Hematopoietic multipotent progenitor cell treated with erythropoietin and hydrocortisone succinate and interleukin-3 and kit ligand, for 17 days (in vitro differentiated cells): ENCODE data around the gene IFIT1.
A peak's percentile ranks its signal among the peaks of the same experiment; 100 is the strongest.
"Not testable (repeated sequence)": the region's sequence is repeated elsewhere in the genome, so short reads cannot be mapped to it uniquely, and the experiment has no call there.

Experiments used
- DNase-seq: peaks from one replicate; pipeline ENCODE4 v3.0.0-alpha.2; 2015; ENCODE audit warnings: low spot score

The IFIT1 gene

GRCh38 chr10:89391907-89392756 lies at the start of gene IFIT1:
Gene IFIT1 (plus strand): TSS chr10:89392623. CDS start chr10:89392713, 90 bp downstream.
- peak; percentile 78 for DNase-seq

GRCh38 chr10:89343089-89343767 lies 49.2 kb upstream of the IFIT1 start:
- DNase-seq: no peak

- no peak for DNase-seq
Measured at GRCh38 chr10:89344156-89344555, 48.3 kb upstream of the IFIT1 start.

- DNase-seq: no peak
Measured at GRCh38 chr10:89345367-89346000, 46.9 kb upstream of the IFIT1 start.

GRCh38 chr10:89346405-89347254 lies 45.8 kb upstream of the IFIT1 start:
- DNase-seq: no peak

GRCh38 chr10:89347701-89348457 lies 44.5 kb upstream of the IFIT1 start:
- DNase-seq: no peak

- DNase-seq: no peak
Measured at GRCh38 chr10:89348481-89348880, 43.9 kb upstream of the IFIT1 start.

- DNase-seq: no peak
Measured at GRCh38 chr10:89348975-89349374, 43.4 kb upstream of the IFIT1 start.

GRCh38 chr10:89350631-89351315 lies 41.6 kb upstream of the IFIT1 start:
- not testable (repeated sequence) for DNase-seq

GRCh38 chr10:89351412-89351779 lies 41.0 kb upstream of the IFIT1 start:
- no peak for DNase-seq

- DNase-seq: no peak
Measured at GRCh38 chr10:89351780-89352597, 40.4 kb upstream of the IFIT1 start.

- peak; percentile 32 for DNase-seq
Measured at GRCh38 chr10:89352802-89353201, 39.6 kb upstream of the IFIT1 start.

- DNase-seq: no peak
Measured at GRCh38 chr10:89355394-89355931, 37.0 kb upstream of the IFIT1 start.

- DNase-seq: no peak
Measured at GRCh38 chr10:89357096-89357495, 35.3 kb upstream of the IFIT1 start.

- no peak for DNase-seq
Measured at GRCh38 chr10:89357975-89358374, 34.4 kb upstream of the IFIT1 start.

GRCh38 chr10:89360157-89360556 lies 32.3 kb upstream of the IFIT1 start:
- DNase-seq: no peak

- peak; percentile 36 for DNase-seq
Measured at GRCh38 chr10:89362929-89363328, 29.5 kb upstream of the IFIT1 start.

- no peak for DNase-seq
Measured at GRCh38 chr10:89363729-89364442, 28.5 kb upstream of the IFIT1 start.

- DNase-seq: no peak
Measured at GRCh38 chr10:89364531-89364930, 27.9 kb upstream of the IFIT1 start.
